PC-3 (cell line): ENCODE measurements around the gene RNU5D-1. TPM values are rescaled to one million over a fixed set of nuclear protein-coding genes. Genes with fewer than 3 reads are reported as not detected.

ENCODE experiments used
- ATAC-seq: fragments of 200-7000 bp; cut with Tn5 transposase; 2 replicates; pipeline ENCODE4 v1.9.1; 2020; ENCODE audit warnings: mild to moderate bottlenecking, moderate library complexity
- BruUV-seq: library from RNA; stranded (reverse); fragments of 400-500 nt; replicated peaks from 2 replicates; lab custom pipeline; 2021; lab: Mats Ljungman, UMichigan
- CTCF ChIA-PET: fragments of 300-600 bp; sonication (Branson Sonifier 250); formaldehyde crosslinking; loops from one replicate; lab custom pipeline; 2022; ENCODE audit warnings: antibody characterized with exemption; lab: Charles Lee
- POLR2A ChIA-PET: fragments of 300-600 bp; sonication (Branson Sonifier 250); formaldehyde crosslinking; loops from one replicate; lab custom pipeline; 2022; ENCODE audit warnings: antibody characterized with exemption; ENCODE audit not compliant: unreplicated experiment; lab: Charles Lee
- DNase-seq: peaks from one replicate; pipeline ENCODE4 v3.0.0-alpha.2; 2015
- H2AFZ ChIP-seq: fragments of 300-600 bp; sonication (generic); 2 replicates; pipeline ENCODE4 v1.6.0; 2016; ENCODE audit warnings: antibody characterized with exemption, low read length
- H3F3A ChIP-seq: fragments of 300-600 bp; sonication (generic); one replicate; pipeline ENCODE4 v1.6.0; 2017; ENCODE audit warnings: antibody characterized with exemption, low read length, control low read depth, mild to moderate bottlenecking; ENCODE audit not compliant: unreplicated experiment
- H3K27ac ChIP-seq: fragments of 300-600 bp; sonication (generic); 2 replicates; pipeline ENCODE4 v1.5.1; 2016; ENCODE audit warnings: mild to moderate bottlenecking, low read length
- H3K27me3 ChIP-seq: fragments of 300-600 bp; sonication (generic); 2 replicates; pipeline ENCODE4 v1.6.1; 2016; ENCODE audit warnings: low read length, mixed read lengths
- H3K36me3 ChIP-seq: fragments of 300-600 bp; sonication (generic); 2 replicates; pipeline ENCODE4 v1.6.1; 2016; ENCODE audit warnings: low read depth, mixed run types, low read length, mixed read lengths
- H3K4me1 ChIP-seq: fragments of 300-600 bp; sonication (generic); 2 replicates; pipeline ENCODE4 v1.5.1; 2016; ENCODE audit warnings: low read length; ENCODE audit not compliant: insufficient read depth
- H3K4me2 ChIP-seq: fragments of 300-600 bp; sonication (generic); 2 replicates; pipeline ENCODE4 v1.6.0; 2016; ENCODE audit warnings: low read length
- H3K4me3 ChIP-seq: fragments of 300-600 bp; sonication (generic); 2 replicates; pipeline ENCODE4 v1.5.1; 2016; ENCODE audit warnings: mild to moderate bottlenecking, low read length, mixed read lengths
- H3K79me2 ChIP-seq: fragments of 300-600 bp; sonication (generic); 2 replicates; pipeline ENCODE4 v1.6.1; 2017; ENCODE audit warnings: low read length, mixed read lengths
- H3K9ac ChIP-seq: fragments of 300-600 bp; sonication (generic); 2 replicates; pipeline ENCODE4 v1.6.0; 2016; ENCODE audit warnings: mild to moderate bottlenecking, low read length
- H3K9me2 ChIP-seq: fragments of 300-600 bp; sonication (generic); replicated peaks from 2 replicates; pipeline ENCODE4 v1.6.1; 2016; ENCODE audit warnings: mixed run types, low read length, mixed read lengths
- H3K9me3 ChIP-seq: fragments of 300-600 bp; sonication (generic); 2 replicates; pipeline ENCODE4 v1.6.1; 2016; ENCODE audit warnings: low read length, mixed read lengths
- H4K20me1 ChIP-seq: fragments of 300-600 bp; sonication (generic); 2 replicates; pipeline ENCODE4 v1.6.1; 2016; ENCODE audit warnings: low read length, mixed read lengths
- CTCF ChIP-seq: fragments of 300-600 bp; sonication (generic); conservative IDR thresholded peaks from 2 replicates; pipeline ENCODE4 v1.5.1; 2017; ENCODE audit warnings: antibody characterized with exemption, low read depth, mild to moderate bottlenecking, low read length
- EZH2 ChIP-seq: fragments of 300-600 bp; sonication (generic); IDR thresholded peaks from one replicate; pipeline ENCODE4 v1.6.1; 2017; ENCODE audit warnings: antibody characterized with exemption, mild to moderate bottlenecking, low read length; ENCODE audit not compliant: unreplicated experiment
- EZH2phosphoT487 ChIP-seq: fragments of 300-600 bp; sonication (generic); IDR thresholded peaks from 2 replicates; pipeline ENCODE4 v1.6.1; 2018; ENCODE audit warnings: mild to moderate bottlenecking, antibody characterized with exemption, low read length, borderline replicate concordance
- intact Hi-C: fragments of 100-400 bp; cut with micrococcal nuclease; formaldehyde crosslinking; loops from 2 replicates; pipeline ENCODE4 v1.9.0; 2023
- total RNA-seq: library from RNA; depleted of rRNA; stranded (reverse); fragments of >200 nt; gene quantifications from 2 replicates; pipeline ENCODE4 v1.2.3, GENCODE V29; 2014

RNU5D-1 gene
- total RNA-seq, 1 experiment from 2014 or later, result not detected

DNA sequence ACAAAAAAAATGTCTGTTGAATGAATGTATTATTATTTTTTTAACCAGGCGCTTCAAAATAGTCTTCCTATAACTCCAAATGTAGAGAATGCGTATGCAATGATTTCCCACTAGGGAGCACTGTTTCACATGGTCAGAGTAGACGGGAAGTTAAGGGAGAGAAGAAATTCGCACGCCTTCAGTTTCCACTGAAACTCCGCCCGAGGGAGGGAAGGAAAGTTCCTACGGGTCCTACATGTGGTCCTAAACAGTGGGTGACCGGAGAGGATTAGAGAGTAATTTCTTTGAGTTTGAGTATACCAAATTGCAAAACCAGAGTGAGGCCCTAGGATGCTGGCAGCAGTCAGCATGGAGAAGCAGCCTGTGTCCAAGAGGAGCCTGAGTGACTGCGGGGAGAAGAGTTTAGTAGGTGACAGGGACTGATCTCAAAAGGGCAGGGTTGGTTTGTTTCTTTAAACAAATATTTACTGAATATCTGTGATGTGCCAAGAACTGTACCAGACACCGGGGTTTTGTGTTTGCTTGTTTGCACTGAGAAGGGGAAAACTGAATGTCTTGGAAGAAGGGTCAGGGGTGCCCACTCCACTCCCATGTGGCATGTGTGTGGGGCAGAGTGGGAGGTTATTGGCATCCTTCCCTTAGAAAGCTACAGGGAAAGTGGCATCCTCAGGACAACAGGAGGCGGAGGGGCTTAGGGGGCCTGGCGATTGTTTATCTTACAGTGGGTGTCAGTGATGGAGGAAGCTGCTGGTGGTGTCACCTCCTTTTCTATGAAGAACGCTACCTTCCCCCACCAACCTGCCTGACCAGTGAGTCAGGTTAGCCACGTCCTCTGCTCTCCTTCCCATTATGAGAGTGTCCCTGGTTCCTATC lies 22.8 kb downstream of the RNU5D-1 start:
- Histone ChIP-seq H3K4me2 (peak overlapping the region; percentile 12; the same call in 1 of the 2 replicates), H3K4me1 (peaks cover 35% of the 10 kb centered on the region), H3K36me3 (no peaks in the 10 kb centered on the region), H3K9ac (no peak overlapping the region), H3F3A (peaks cover 4% of the 10 kb centered on the region), H4K20me1 (no peaks in the 10 kb centered on the region), H3K4me3 (no peak overlapping the region), H2AFZ (no peak overlapping the region), H3K9me3 (no peaks in the 10 kb centered on the region), H3K9me2 (no peaks in the 10 kb centered on the region), H3K27ac (peak overlapping the region; percentile 88), H3K79me2 (no peaks in the 10 kb centered on the region), H3K27me3 (no peaks in the 10 kb centered on the region)
- no peak for ATAC-seq
- DNase-seq, result peak; percentile 57
- intact Hi-C loops, result loop anchor here (5.0 kb wide), 1 partner anchor 36 kb away; the partner anchor contains the start of genes ARMH1 and TMEM53
- ChIA-PET CTCF (no interaction called here), POLR2A (no interaction called here)
- peak; percentile 51; the same call in 1 of the 2 replicates for TF ChIP-seq CTCF
- TF ChIP-seq EZH2, result no peak
- no TSS peak for BruUV-seq

DNA sequence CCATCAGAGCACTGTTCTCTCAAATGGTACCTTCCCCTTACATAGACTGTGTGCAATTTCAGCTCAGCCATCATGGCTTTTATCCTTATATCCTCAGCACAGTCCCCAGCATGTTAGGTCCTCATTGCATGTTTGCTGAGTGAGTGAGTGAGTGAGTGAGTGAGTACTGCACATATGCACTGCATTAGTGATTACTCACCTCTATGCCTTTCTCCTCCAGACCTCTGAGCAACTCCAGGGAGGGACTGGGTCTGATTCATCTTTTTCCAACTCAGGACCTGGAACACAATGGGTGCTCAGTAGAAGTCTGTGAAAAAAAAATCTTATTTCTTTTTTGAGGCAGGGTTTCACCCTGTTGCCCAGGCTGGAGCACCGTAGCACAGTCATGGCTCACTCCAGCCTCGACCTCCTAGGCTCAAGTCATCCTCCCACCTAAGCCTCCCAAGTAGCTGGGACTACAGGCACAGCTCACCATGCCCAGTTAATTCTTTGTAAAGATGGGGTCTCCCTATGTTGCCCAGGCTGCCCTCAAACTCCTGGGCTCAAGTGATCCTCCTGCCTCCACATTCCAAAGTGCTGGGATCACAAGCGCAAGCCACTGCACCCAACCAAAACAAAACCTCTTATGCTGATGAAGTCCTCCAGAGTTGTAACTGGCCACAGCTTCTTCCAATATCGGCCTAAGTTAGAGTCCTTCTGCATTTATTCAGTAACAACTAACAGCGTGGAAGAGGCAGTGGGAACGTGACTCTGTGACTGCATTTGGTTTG lies 23.7 kb downstream of the RNU5D-1 start:
- Histone ChIP-seq H3K9me3 (no peaks in the 10 kb centered on the region), H3K27me3 (no peaks in the 10 kb centered on the region), H3K4me2 (peak overlapping the region; percentile 42), H3K27ac (peak overlapping the region; percentile 88), H4K20me1 (no peaks in the 10 kb centered on the region), H3K4me3 (no peak overlapping the region), H3K9me2 (no peaks in the 10 kb centered on the region), H3K36me3 (no peaks in the 10 kb centered on the region), H3K9ac (peak overlapping the region; percentile 41), H3K4me1 (peaks cover 34% of the 10 kb centered on the region), H3F3A (peaks cover 4% of the 10 kb centered on the region), H2AFZ (peak overlapping the region; percentile 41; the same call in 1 of the 2 replicates), H3K79me2 (no peaks in the 10 kb centered on the region)
- no peak for TF ChIP-seq EZH2
- no peak for TF ChIP-seq CTCF
- no peak for TF ChIP-seq EZH2phosphoT487
- no TSS peak for BruUV-seq
- intact Hi-C loops, result loop anchor here (5.0 kb wide), 1 partner anchor 35 kb away; the partner anchor contains the start of genes ARMH1 and TMEM53
- ChIA-PET CTCF (no interaction called here), POLR2A (no interaction called here)
- ATAC-seq, result peak; percentile 99
- peak; percentile 96 for DNase-seq
